ENCODE measurements around the gene PEX3. TPM values are rescaled to one million over a fixed set of nuclear protein-coding genes. Genes with fewer than 3 reads are reported as not detected.

The PEX3 gene
- total and polyA plus RNA-seq, 8 donors: 2.8 to 9.6 (median 6.6) TPM

DNA sequence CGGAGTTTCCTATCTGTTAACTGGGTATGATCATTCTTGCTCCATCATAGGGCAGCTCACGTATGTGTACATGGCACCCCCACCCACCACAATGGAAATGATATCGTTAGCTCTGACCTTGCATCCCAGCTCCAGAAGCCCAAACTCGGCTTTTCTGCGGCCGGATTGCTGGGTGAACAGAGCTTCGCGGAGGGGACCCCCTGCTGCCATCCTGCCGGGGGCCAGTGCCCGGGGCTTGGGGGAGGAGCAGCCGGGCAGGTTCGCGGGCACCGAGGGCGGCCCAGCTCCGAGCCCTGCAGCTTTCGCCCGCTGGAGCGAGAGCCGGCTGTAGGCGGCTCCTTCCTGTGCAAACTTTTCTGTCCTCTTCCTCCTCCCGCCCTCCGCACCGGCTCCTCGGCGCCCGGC, 85.9 kb downstream of the PEX3 start:
- peak; percentile 68 to 81 (median 73) for ATAC-seq
- H3K36me3 ChIP-seq: no peaks in the 10 kb centered on the region
- no peak for TF ChIP-seq CTCF (IDR thresholded peaks at IDR 0.05)
- FAIRE-seq: no peak
- peak; percentile 40 to 82 (median 50) for DNase-seq
- intact Hi-C loops (cut with DNase I): no loop called here
- peak overlapping the region in 3 of 4 donors; percentile 46 to 79 (median 72) for H3K27ac ChIP-seq
- no peaks in the 10 kb centered on the region for H3K27me3 ChIP-seq
- H3K4me3 ChIP-seq: peak overlapping the region; percentile 21 to 60 (median 35)
- no peaks in the 10 kb centered on the region for H3K4me1 ChIP-seq
- no peaks in the 10 kb centered on the region for H3K9me3 ChIP-seq
- WGBS, 2 donors: 1 to 3% methylated on average over 19 to 27 of the region's 27 CpGs

GRCh38 chr6:143536866-143537691, 86.5 kb downstream of the PEX3 start:
- intact Hi-C loops (cut with DNase I): no loop called here
- H3K36me3 ChIP-seq: no peaks in the 10 kb centered on the region
- peak in 2 of 4 donors; percentile 11 to 12 for TF ChIP-seq CTCF (IDR thresholded peaks at IDR 0.05)
- peak overlapping the region in 3 of 4 donors; percentile 46 to 79 (median 72) for H3K27ac ChIP-seq
- ATAC-seq: peak; percentile 76 to 83 (median 80)
- H3K27me3 ChIP-seq: no peaks in the 10 kb centered on the region
- peak overlapping the region; percentile 26 to 60 (median 36) for H3K4me3 ChIP-seq
- H3K4me1 ChIP-seq: no peaks in the 10 kb centered on the region
- 0% methylated on average over 47 to 103 of the region's 103 CpGs for WGBS, 2 donors
- no peak for FAIRE-seq
- peak; percentile 33 to 85 (median 62) for DNase-seq
- H3K9me3 ChIP-seq: no peaks in the 10 kb centered on the region

GRCh38 chr6:143538374-143538773, 87.8 kb downstream of the PEX3 start:
- intact Hi-C loops (cut with DNase I): no loop called here
- no peak for FAIRE-seq
- ATAC-seq: no peak
- TF ChIP-seq CTCF (IDR thresholded peaks at IDR 0.05): no peak
- H3K4me3 ChIP-seq: no peak overlapping the region
- no peak for DNase-seq
- H3K27ac ChIP-seq: no peak overlapping the region
- no peaks in the 10 kb centered on the region for H3K9me3 ChIP-seq
- WGBS, 2 donors: 93 to 96% methylated on average over 7 of the region's 7 CpGs
- no peaks in the 10 kb centered on the region for H3K4me1 ChIP-seq
- H3K27me3 ChIP-seq: no peaks in the 10 kb centered on the region
- no peaks in the 10 kb centered on the region for H3K36me3 ChIP-seq

DNA sequence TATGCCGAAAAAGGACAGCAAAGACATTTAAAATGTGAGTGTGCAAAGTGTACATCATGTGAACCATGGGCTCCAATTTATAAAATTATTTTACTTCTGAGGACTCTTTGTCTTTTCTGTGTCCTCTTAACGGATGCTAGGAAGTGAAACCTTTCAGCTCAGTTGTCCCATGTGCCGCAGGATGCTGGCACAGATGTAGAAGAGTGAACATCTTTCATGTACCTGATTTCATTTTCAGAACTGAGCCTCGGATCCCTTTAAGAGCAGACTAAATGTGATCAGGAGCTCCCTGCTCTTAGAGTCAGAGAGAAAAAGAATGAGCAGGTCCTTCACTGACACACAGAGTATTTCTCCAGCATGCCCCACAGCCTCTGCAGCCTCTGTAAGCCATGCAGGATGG, 88.5 kb downstream of the PEX3 start:
- no peak overlapping the region for H3K4me3 ChIP-seq
- 87 to 90% methylated on average over 4 of the region's 4 CpGs for WGBS, 2 donors
- intact Hi-C loops (cut with DNase I): no loop called here
- no peak for TF ChIP-seq CTCF (IDR thresholded peaks at IDR 0.05)
- H3K9me3 ChIP-seq: no peaks in the 10 kb centered on the region
- DNase-seq (no peak), FAIRE-seq (no peak), ATAC-seq (no peak)
- no peaks in the 10 kb centered on the region for H3K36me3 ChIP-seq
- H3K27ac ChIP-seq: no peak overlapping the region
- no peaks in the 10 kb centered on the region for H3K4me1 ChIP-seq
- no peaks in the 10 kb centered on the region for H3K27me3 ChIP-seq

- FAIRE-seq: no peak
- intact Hi-C loops (cut with DNase I): no loop called here
These were observed 89.1 kb downstream of the PEX3 start for GRCh38 chr6:143539734-143540133.

More at GRCh38 chr6:143539734-143540133, 89.1 kb downstream of the PEX3 start:
- ATAC-seq (no peak), DNase-seq (no peak)
- no peak overlapping the region for H3K4me3 ChIP-seq
- no peaks in the 10 kb centered on the region for H3K27me3 ChIP-seq
- TF ChIP-seq CTCF (IDR thresholded peaks at IDR 0.05): no peak
- H3K9me3 ChIP-seq: no peaks in the 10 kb centered on the region
- no peak overlapping the region for H3K27ac ChIP-seq
- 91 to 94% methylated on average over 7 of the region's 7 CpGs for WGBS, 2 donors
- H3K4me1 ChIP-seq: no peaks in the 10 kb centered on the region
- H3K36me3 ChIP-seq: no peaks in the 10 kb centered on the region
